Lower leg skin (tissue), 4 donors: ENCODE results near the gene TRAF3IP1. TPM values are rescaled to one million over a fixed set of nuclear protein-coding genes. Genes with fewer than 3 reads are reported as not detected.

Source experiments
- DNase-seq, 2 donors: peaks; one replicate each; pipeline ENCODE4 v3.0.0-alpha.2; 2019; ENCODE audit warnings: low spot score in 2 of 2
- H3K4me3 ChIP-seq: fragments of 200-600 bp; sonication (generic); 2 replicates; pipeline ENCODE4 v1.5.1; 2017; ENCODE audit warnings: mild to moderate bottlenecking, low read depth; ENCODE audit not compliant: poor library complexity, severe bottlenecking
- CTCF ChIP-seq, 3 donors: fragments of 450-650 bp; IDR thresholded peaks; one replicate each; pipeline ENCODE4 v1.5.1; 2016; ENCODE audit warnings: antibody characterized with exemption in 3 of 3, mild to moderate bottlenecking in 3 of 3, moderate library complexity in 2 of 3
- POLR2A ChIP-seq, 2 donors: fragments of 450-650 bp; IDR thresholded peaks; one replicate each; pipeline ENCODE4 v1.6.1; 2016 to 2017; ENCODE audit warnings: antibody characterized with exemption in 2 of 2, mild to moderate bottlenecking in 1 of 2, moderate library complexity in 1 of 2
- whole genome bisulfite sequencing, 2 donors: methylation state at CpG; one replicate each; pipeline ENCODE4 v1.1.5; 2018; 5-methylcytosine and 5-hydroxymethylcytosine counted together
- intact Hi-C: fragments of 100-400 bp; cut with DNase I; formaldehyde crosslinking; loops from one replicate; pipeline ENCODE4 v1.15.0; 2023; ENCODE audit warnings: low total_unique reads
- total RNA-seq, 4 donors: library from RNA; depleted of rRNA; stranded (reverse); fragments of >200 nt; gene quantifications; one replicate each; pipeline ENCODE4 v1.1.0, GENCODE V29; 2016

TRAF3IP1 gene
- total RNA-seq, 4 donors from 2014 or later, result 4.3 to 8.7 (median 8.2) TPM

GRCh38 chr2:238415893-238416292 lies 95.6 kb downstream of the TRAF3IP1 start:
- no peak for DNase-seq
- WGBS, 2 donors, result 95% methylated on average over 5 of the region's 5 CpGs
- TF ChIP-seq POLR2A (IDR thresholded peaks at IDR 0.05), result no peak
- no peak for TF ChIP-seq CTCF (IDR thresholded peaks at IDR 0.05)
- intact Hi-C loops, result no loop called here
- no peak overlapping the region for H3K4me3 ChIP-seq

GRCh38 chr2:238418196-238418998 lies 98.1 kb downstream of the TRAF3IP1 start:
- intact Hi-C loops, result no loop called here
- no peak overlapping the region for H3K4me3 ChIP-seq
- WGBS, 2 donors, result 58 to 66% methylated on average over 6 of the region's 6 CpGs
- TF ChIP-seq CTCF (IDR thresholded peaks at IDR 0.05) (no peak), POLR2A (IDR thresholded peaks at IDR 0.05) (no peak)
- DNase-seq, result peak in 1 of 2 donors; percentile 52

GRCh38 chr2:238418999-238419546 lies 98.8 kb downstream of the TRAF3IP1 start:
- TF ChIP-seq POLR2A (IDR thresholded peaks at IDR 0.05), result no peak
- TF ChIP-seq CTCF (IDR thresholded peaks at IDR 0.05), result no peak
- WGBS, 2 donors, result 73% methylated on average over 2 of the region's 2 CpGs

GRCh38 chr2:238420442-238420841 lies 100.1 kb downstream of the TRAF3IP1 start:
- H3K4me3 ChIP-seq, result no peak overlapping the region
- TF ChIP-seq CTCF (IDR thresholded peaks at IDR 0.05), result no peak
- no peak for TF ChIP-seq POLR2A (IDR thresholded peaks at IDR 0.05)
- no peak for DNase-seq
- intact Hi-C loops, result no loop called here
- 66 to 72% methylated on average over 8 of the region's 8 CpGs for whole genome bisulfite sequencing, 2 donors

More at GRCh38 chr2:238418999-238419546, 98.8 kb downstream of the TRAF3IP1 start:
- intact Hi-C loops, result no loop called here
- H3K4me3 ChIP-seq, result no peak overlapping the region
- no peak for DNase-seq

- DNase-seq, result no peak
- intact Hi-C loops, result no loop called here
- no peak for TF ChIP-seq CTCF (IDR thresholded peaks at IDR 0.05)
- no peak for TF ChIP-seq POLR2A (IDR thresholded peaks at IDR 0.05)
- no peak overlapping the region for H3K4me3 ChIP-seq
- WGBS, 2 donors, result 34 to 37% methylated on average over 16 of the region's 16 CpGs
Measured at GRCh38 chr2:238420878-238421694, 100.8 kb downstream of the TRAF3IP1 start.
